ENCODE results near the gene NLRP7. TPM values are rescaled to one million over a fixed set of nuclear protein-coding genes. Genes with fewer than 3 reads are reported as not detected.

NLRP7 gene
- total RNA-seq, 1 experiment from 2014 or later, result 1.1 TPM

DNA sequence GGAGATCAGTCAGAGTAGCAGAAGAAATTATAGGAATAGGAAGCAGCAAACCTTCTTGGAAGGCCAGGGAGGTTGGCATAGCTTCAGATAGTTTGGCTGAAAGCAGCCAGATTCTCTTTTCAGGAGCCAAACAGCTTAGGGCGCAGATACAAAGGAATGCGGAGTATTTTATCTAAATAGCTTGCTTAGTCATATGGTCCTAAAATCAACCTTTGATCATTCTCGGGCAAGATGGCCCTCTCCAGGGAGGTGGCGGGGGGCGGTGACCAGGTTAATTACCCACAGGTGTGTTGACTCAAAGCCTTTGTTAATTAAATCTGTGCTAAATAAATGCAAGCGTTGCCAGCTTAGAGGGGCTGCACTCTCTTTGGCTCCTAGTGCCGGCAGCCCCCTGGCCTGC is 53.9 kb downstream of the NLRP7 start:
- Mint-ChIP-seq H3K9me3 (peaks cover 7 to 93% of the 10 kb centered on the region in 2 experiments; a peak in 4 of 5 replicates), H3K36me3 (ENCODE audit: insufficient read depth in 1 of 3, low read depth in 3 of 3) (peaks cover 2 to 10% (median 6%) of the 10 kb centered on the region in 3 experiments; a peak in 3 of 7 replicates), H3K4me1 (peaks cover 0 to 46% of the 10 kb centered on the region in 2 experiments; a peak in 2 of 4 replicates), H3K27me3 (ENCODE audit: low read depth) (peaks cover 3% of the 10 kb centered on the region; the same call in 1 of the 2 replicates), H3K27ac (peak overlapping the region in 2 of 3 experiments; percentile 94 to 96; a peak in 5 of 7 replicates), H3K4me3 (peak overlapping the region in 1 of 2 experiments; percentile 73; a peak in 3 of 5 replicates)
- no peak overlapping the region for H2AK5ac ChIP-seq (ENCODE audit: insufficient read length, low read length)
- no peak overlapping the region for H4K91ac ChIP-seq (ENCODE audit: insufficient read length, low read depth, low read length)
- H3K4ac ChIP-seq (ENCODE audit: low read depth, low read length), result no peak overlapping the region
- H2BK20ac ChIP-seq (ENCODE audit: low read depth, low read length, poor library complexity, severe bottlenecking), result no peak overlapping the region
- H4K5ac ChIP-seq (ENCODE audit: insufficient read length, low read depth, low read length), result no peak overlapping the region
- H3K4me1 ChIP-seq (ENCODE audit: insufficient read depth, low read length), result peaks cover 3% of the 10 kb centered on the region; the same call in 1 of the 2 replicates
- no peak overlapping the region for H2AFZ ChIP-seq (ENCODE audit: low read length)
- peak overlapping the region; percentile 99 for H3K27ac ChIP-seq (ENCODE audit: insufficient read length, low read depth, low read length)
- no CpG with 5 or more reads among the region's 7 CpGs for WGBS (ENCODE audit: extremely low coverage, insufficient read length, low lambda C conversion rate)
- peak overlapping the region; percentile 94 for H2BK12ac ChIP-seq (ENCODE audit: insufficient read length, low read depth, low read length)
- H3K27me3 ChIP-seq (ENCODE audit: insufficient read depth, low read length), result no peaks in the 10 kb centered on the region
- H3K79me1 ChIP-seq (ENCODE audit: insufficient read depth, low read depth, low read length, poor library complexity, severe bottlenecking), result no peaks in the 10 kb centered on the region
- H3K9ac ChIP-seq (ENCODE audit: extremely low read depth, insufficient read length, low read length), result no peak overlapping the region
- H2BK120ac ChIP-seq (ENCODE audit: low read depth, low read length, poor library complexity, severe bottlenecking), result no peak overlapping the region
- no peak overlapping the region for H3T11ph ChIP-seq (ENCODE audit: low read length)
- peak overlapping the region; percentile 31 for H3K4me2 ChIP-seq (ENCODE audit: insufficient read depth, insufficient read length, low read length)
- no peak overlapping the region for H4K8ac ChIP-seq (replicated peaks; ENCODE audit: insufficient read length, low read depth, low read length)
- peak overlapping the region; percentile 83 for H2BK5ac ChIP-seq (ENCODE audit: insufficient read length, low read length)
- no peaks in the 10 kb centered on the region for H3K9me3 ChIP-seq (ENCODE audit: control insufficient read depth, low read depth, low read length)
- H3K79me2 ChIP-seq (ENCODE audit: insufficient read depth, low read length), result no peaks in the 10 kb centered on the region
- H3K56ac ChIP-seq (ENCODE audit: insufficient read length, low read depth, low read length), result no peak overlapping the region
- no peaks in the 10 kb centered on the region for H4K20me1 ChIP-seq (ENCODE audit: control insufficient read depth, insufficient read depth, insufficient read length)
- no peak overlapping the region for H2BK15ac ChIP-seq (ENCODE audit: low read depth, low read length)
- no peak for TF ChIP-seq CTCF (conservative IDR thresholded peaks at IDR 0.05)
- peak overlapping the region; percentile 89 for H3K18ac ChIP-seq (ENCODE audit: insufficient read length, low read depth, low read length)
- no peaks in the 10 kb centered on the region for H3K23me2 ChIP-seq (ENCODE audit: insufficient read length, low read depth, low read length, poor library complexity, severe bottlenecking)
- DNase-seq, result peak; percentile 95
- no peak overlapping the region for H3K23ac ChIP-seq (ENCODE audit: insufficient read length, low read depth, low read length)
- peak overlapping the region; percentile 56; the same call in 1 of the 2 replicates for H3K14ac ChIP-seq (ENCODE audit: insufficient read depth, low read length)
